Lung (tissue), 12 donors: Measurements from ENCODE around the gene OGFR. TPM values are rescaled to one million over a fixed set of nuclear protein-coding genes. Genes with fewer than 3 reads are reported as not detected.

Experiments
- ATAC-seq: fragments of 200-7000 bp; cut with Tn5 transposase; one replicate; pipeline ENCODE4 v1.9.1; 2020; ENCODE audit warnings: moderate number of reproducible peaks; ENCODE audit not compliant: insufficient read depth, low FRiP score
- DNase-seq, 3 donors: peaks; one replicate each; pipeline ENCODE4 v3.0.0-alpha.2; 2013 to 2017
- H3K27ac ChIP-seq, 2 donors: one replicate each; pipeline ENCODE4 v1.5.1; 2013; ENCODE audit warnings: mild to moderate bottlenecking in 2 of 2, moderate library complexity in 2 of 2, control low read depth in 1 of 2, inconsistent platforms in 1 of 2, low read depth in 1 of 2, low read length in 1 of 2
- H3K27me3 ChIP-seq, 3 donors: one replicate each; pipeline ENCODE4 v1.5.1; 2013; ENCODE audit warnings: low read length in 2 of 3; ENCODE audit not compliant: control insufficient read depth in 3 of 3, insufficient read depth in 3 of 3
- H3K36me3 ChIP-seq, 4 donors: one replicate each; pipeline ENCODE4 v1.5.1; 2013; ENCODE audit warnings: low read length in 4 of 4, mild to moderate bottlenecking in 1 of 4, moderate library complexity in 1 of 4; ENCODE audit not compliant: control insufficient read depth in 4 of 4, insufficient read depth in 4 of 4
- H3K4me1 ChIP-seq, 5 donors: one replicate each; pipeline ENCODE4 v1.5.1; 2013; ENCODE audit warnings: low read length in 5 of 5, mild to moderate bottlenecking in 2 of 5, moderate library complexity in 1 of 5; ENCODE audit not compliant: control insufficient read depth in 5 of 5, insufficient read depth in 5 of 5
- H3K4me3 ChIP-seq: one replicate; pipeline ENCODE4 v1.5.1; 2013; ENCODE audit warnings: mild to moderate bottlenecking, control low read depth, moderate library complexity
- H3K9ac ChIP-seq, 2 donors: one replicate each; pipeline ENCODE4 v1.5.1; 2013; ENCODE audit warnings: low read length in 2 of 2, control low read depth in 1 of 2; ENCODE audit not compliant: insufficient read depth in 1 of 2
- H3K9me3 ChIP-seq, 4 donors: one replicate each; pipeline ENCODE4 v1.5.1; 2013; ENCODE audit warnings: low read length in 3 of 4, mild to moderate bottlenecking in 1 of 4, moderate library complexity in 1 of 4; ENCODE audit not compliant: control insufficient read depth in 4 of 4, insufficient read depth in 3 of 4
- CTCF ChIP-seq: IDR thresholded peaks from 2 replicates; pipeline ENCODE4 v1.5.1; 2012; ENCODE audit warnings: mild to moderate bottlenecking; ENCODE audit errors: control extremely low read depth, extremely low read depth
- WGBS, 2 donors: extraction: QIAGEN DNeasy Blood & Tissue Kit; methylation state at CpG; one replicate each; pipeline ENCODE4 v1.1.7; 2013; 5-methylcytosine and 5-hydroxymethylcytosine counted together
- polyA plus RNA-seq, 2 donors: library from polyadenylated mRNA; stranded (reverse); fragments of 200-250 nt; gene quantifications; one replicate each; pipeline ENCODE4 v1.2.1, GENCODE V29; 2013
- total RNA-seq, 2 donors: library from RNA; depleted of rRNA in 1 of 2; stranded (reverse); fragments of >200 nt in 1 of 2; gene quantifications; one replicate each; pipeline ENCODE4 v1.2.1, GENCODE V29; 2014 to 2021
- donor health status: control.
- donor health status: control.
- donor health status: Bipolar disorder and iron deficiency.
- donor health status: healthy.
- donor health status: DM: yes; HTN: yes; CAD: no.

The OGFR gene
- total and polyA plus RNA-seq, 4 donors = 38.0 to 73.1 (median 63.9) TPM

- no peak for TF ChIP-seq CTCF
- 11 to 14% methylated on average over 49 to 108 of the region's 108 CpGs for WGBS, 2 donors
- Histone ChIP-seq H3K9ac (no peak within 1 kb of the TSS), H3K9me3 (peaks cover 0 to 7% (median 0%) of the 10 kb centered on the region in 4 donors), H3K4me3 (peak within 1 kb of the TSS; percentile 5), H3K36me3 (peaks cover 0 to 17% (median 0%) of the 10 kb centered on the region in 4 donors), H3K27ac (no peak within 1 kb of the TSS), H3K27me3 (peaks cover 2 to 12% (median 11%) of the 10 kb centered on the region in 3 donors), H3K4me1 (peaks cover 0 to 45% (median 12%) of the 10 kb centered on the region in 5 donors)
- ATAC-seq (no peak), DNase-seq (peak in 2 of 3 donors; percentile 65)
Observed at GRCh38 chr20:62816884-62817873, 12.5 kb downstream of the OGFR start, which contains the start of gene COL9A3. Gene COL9A3 (plus strand): TSS chr20:62817050. CDS start chr20:62817065, 15 bp downstream.

GRCh38 chr20:62817975-62818591, 13.4 kb downstream of the OGFR start:
- Histone ChIP-seq H3K4me3 (no peak overlapping the region), H3K36me3 (peaks cover 0 to 8% (median 0%) of the 10 kb centered on the region in 4 donors), H3K27ac (no peak overlapping the region), H3K9me3 (peaks cover 0 to 3% (median 0%) of the 10 kb centered on the region in 4 donors), H3K9ac (peak overlapping the region in 1 of 2 donors; percentile 25), H3K4me1 (peaks cover 0 to 45% (median 12%) of the 10 kb centered on the region in 5 donors), H3K27me3 (peaks cover 2 to 12% (median 11%) of the 10 kb centered on the region in 3 donors)
- ATAC-seq (no peak), DNase-seq (no peak)
- 71 to 79% methylated on average over 11 to 12 of the region's 12 CpGs for WGBS, 2 donors
- TF ChIP-seq CTCF = no peak

GRCh38 chr20:62818592-62819493, 14.2 kb downstream of the OGFR start:
- TF ChIP-seq CTCF = no peak
- H3K4me3 ChIP-seq = no peak overlapping the region

More at GRCh38 chr20:62818592-62819493, 14.2 kb downstream of the OGFR start:
- ATAC-seq (no peak), DNase-seq (peak; percentile 87 to 94 (median 88))
- Histone ChIP-seq H3K36me3 (peaks cover 0 to 3% (median 0%) of the 10 kb centered on the region in 4 donors), H3K9me3 (peaks cover 0 to 3% (median 0%) of the 10 kb centered on the region in 4 donors), H3K9ac (no peak overlapping the region), H3K4me1 (peaks cover 0 to 50% (median 12%) of the 10 kb centered on the region in 5 donors), H3K27ac (no peak overlapping the region), H3K27me3 (peaks cover 2 to 12% (median 11%) of the 10 kb centered on the region in 3 donors)
- 12 to 13% methylated on average over 23 to 25 of the region's 25 CpGs for WGBS, 2 donors
